Measurements from ENCODE around the gene CD109.
"Not testable (repeated sequence)": the region's sequence is repeated elsewhere in the genome, so short reads cannot be mapped to it uniquely, and the experiment has no call there.

Gene CD109

GRCh38 chr6:73797861-73798260, 101.9 kb downstream of the CD109 start:
- DNase-seq = no peak

- DNase-seq = no peak
Measured at GRCh38 chr6:73798592-73798991, 102.6 kb downstream of the CD109 start.

GRCh38 chr6:73800997-73801396, 105.0 kb downstream of the CD109 start:
- DNase-seq = no peak

DNA sequence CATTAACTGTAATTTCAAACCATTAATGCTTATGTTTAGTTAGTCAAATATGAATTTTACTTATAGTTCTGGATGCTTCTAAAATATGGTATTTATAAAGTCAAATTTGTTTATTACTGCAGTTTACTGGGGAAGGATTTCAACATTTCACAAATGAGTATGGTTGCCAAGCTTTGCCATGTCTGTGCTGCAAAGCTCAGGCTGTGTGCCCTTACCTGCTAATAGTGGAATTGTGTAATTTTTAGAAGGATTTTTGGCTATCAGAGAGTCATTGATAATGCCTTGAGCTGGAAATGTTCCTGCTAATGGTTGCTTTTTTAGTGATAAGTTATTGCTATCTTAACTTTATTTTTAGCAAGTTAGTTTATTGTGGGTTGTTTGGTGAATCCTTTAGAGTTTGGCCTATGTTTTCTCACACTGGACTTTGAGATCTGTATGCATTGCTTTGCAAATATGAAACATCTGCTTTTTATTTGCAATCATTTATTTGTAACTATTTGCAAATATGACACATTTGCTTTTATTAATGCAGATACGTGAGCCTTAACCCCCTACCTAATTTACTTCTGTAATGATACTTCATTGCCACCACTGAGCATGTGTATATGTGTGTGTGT, 105.8 kb downstream of the CD109 start:
- no peak for DNase-seq

DNA sequence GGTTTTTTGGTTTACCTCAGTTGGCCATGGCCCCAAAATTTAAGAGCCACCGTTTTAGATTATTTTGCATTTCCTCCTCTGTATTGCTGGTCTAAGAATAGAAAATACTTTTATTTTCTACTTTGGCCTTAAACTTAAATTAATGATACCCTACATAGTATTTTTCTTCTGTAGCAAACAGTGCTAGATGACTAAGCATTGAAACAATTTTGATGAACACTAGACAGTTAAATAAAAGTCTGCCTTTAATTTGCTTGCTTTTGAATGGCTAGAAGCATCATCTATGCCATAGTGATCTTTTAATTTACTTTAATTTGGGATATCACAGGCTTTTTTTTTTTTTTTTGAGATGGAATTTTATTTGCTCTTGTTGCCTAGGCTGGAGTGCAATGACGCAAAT, 106.4 kb downstream of the CD109 start:
- DNase-seq = no peak

DNA sequence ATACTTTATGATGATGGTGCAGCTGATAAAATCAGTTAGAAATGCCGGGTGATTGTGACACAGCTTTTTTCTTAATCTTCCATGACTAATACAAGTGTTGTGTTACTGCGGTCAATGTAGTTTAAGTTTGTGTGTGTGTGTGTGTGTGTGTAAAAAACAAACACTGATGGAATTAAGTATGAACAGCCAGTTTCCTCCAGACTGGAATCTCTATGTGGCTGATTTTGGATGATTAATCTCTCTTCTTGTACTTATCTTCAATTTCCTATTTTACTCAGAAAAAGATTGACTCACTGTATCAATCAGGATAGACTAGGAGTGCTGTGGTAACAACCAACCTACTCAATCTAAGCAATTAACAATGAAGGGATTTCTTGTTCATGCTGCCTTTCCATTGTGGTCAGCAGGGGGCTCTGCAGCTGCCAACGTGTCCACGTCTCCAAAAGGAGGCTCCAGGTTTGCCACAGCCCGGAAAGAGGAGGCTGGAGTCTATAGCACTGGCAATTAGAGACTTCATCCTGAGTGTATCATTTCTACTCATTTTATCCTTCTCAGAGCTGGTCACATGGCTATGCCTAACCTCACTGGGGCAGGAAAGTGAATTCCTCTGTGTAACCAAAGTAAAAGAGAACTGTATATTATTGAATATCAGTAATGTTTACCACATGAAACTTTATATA, 107.7 kb downstream of the CD109 start:
- no peak for DNase-seq

GRCh38 chr6:73805221-73805620, 109.2 kb downstream of the CD109 start:
- not testable (repeated sequence) for DNase-seq

- not testable (repeated sequence) for DNase-seq
Measured at GRCh38 chr6:73805982-73806381, 110.0 kb downstream of the CD109 start.

DNA sequence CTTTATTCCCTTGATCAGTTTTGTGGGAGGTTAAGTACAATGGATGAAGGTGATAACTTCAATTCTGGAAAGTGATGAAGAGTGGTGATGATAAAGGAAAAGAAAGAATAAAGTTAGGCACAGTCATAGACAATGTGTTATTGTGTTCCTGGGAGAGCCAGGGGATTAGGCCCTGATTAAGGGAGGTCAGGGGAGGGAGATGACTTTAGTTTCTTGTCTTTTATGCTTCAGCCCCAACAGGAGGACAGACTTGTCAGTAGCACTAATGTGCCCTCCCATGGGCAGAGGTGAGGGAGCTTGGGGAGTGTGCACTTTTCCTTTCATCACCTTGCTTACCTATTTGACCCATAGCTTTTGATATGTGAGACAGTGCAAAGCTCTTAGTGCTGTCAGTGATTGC, 115.7 kb downstream of the CD109 start:
- no peak for DNase-seq

DNA sequence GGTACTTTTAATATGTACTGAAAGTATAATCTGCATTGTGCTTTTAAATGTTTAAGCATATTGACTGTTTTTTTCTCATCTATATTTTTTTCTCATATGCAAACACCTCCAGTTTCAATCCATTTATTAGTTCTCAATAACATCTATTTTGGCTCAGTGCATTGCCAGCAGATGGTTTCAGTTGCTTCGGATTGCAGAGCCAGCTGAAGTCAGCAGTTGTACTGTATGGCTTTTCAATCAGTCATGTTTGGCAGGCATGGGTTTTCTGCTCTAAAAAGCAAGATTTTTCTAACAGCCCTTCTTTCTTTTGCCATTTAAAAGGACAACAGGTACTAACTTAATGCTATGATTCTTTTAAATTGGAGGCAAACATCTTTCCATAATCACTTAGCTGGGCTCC, 121.2 kb downstream of the CD109 start:
- DNase-seq = no peak

GRCh38 chr6:73823046-73823735, 127.2 kb downstream of the CD109 start:
- DNase-seq = no peak

- DNase-seq = no peak
Measured at GRCh38 chr6:73823832-73824231, 127.8 kb downstream of the CD109 start.

DNA sequence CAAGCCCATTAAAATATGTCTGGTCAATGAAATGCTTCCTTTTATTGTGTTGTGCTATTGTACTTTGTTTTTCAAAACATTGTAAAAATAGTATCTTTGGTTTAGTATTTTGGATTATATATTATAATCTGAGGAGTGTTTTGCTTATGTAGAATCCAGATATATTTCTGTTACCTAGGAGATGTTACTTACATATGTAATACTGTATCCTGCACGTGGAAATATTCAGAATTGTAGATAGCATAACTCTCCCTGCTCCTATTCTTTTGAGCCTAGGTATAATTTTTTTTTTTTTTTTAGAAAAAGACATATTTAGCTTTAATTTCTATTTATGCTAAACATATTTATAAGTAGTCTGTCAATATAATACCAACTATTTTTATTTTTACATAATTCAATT, 130.6 kb downstream of the CD109 start:
- DNase-seq = no peak

GRCh38 chr6:73830119-73830518, 134.1 kb downstream of the CD109 start:
- no peak for DNase-seq

GRCh38 chr6:73832313-73832712, 136.3 kb downstream of the CD109 start:
- no peak for DNase-seq

GRCh38 chr6:73844696-73845095, 148.7 kb downstream of the CD109 start:
- DNase-seq = not testable (repeated sequence)

DNA sequence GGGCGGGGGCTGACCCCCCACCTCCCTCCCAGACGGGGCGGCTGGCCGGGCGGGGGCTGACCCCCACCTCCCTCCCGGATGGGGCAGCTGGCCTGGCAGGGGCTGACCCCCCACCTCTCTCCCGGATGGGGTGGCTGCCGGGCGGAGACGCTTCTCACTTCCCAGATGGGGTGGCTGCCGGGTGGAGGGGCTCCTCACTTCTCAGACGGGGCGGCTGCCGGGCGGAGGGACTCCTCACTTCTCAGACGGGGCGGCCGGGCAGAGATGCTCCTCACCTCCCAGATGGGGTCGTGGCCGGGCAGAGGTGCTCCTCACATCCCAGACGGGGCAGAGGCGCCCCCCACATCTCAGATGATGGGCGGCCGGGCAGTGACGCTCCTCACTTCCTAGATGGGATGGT, 155.0 kb downstream of the CD109 start:
- not testable (repeated sequence) for DNase-seq

DNA sequence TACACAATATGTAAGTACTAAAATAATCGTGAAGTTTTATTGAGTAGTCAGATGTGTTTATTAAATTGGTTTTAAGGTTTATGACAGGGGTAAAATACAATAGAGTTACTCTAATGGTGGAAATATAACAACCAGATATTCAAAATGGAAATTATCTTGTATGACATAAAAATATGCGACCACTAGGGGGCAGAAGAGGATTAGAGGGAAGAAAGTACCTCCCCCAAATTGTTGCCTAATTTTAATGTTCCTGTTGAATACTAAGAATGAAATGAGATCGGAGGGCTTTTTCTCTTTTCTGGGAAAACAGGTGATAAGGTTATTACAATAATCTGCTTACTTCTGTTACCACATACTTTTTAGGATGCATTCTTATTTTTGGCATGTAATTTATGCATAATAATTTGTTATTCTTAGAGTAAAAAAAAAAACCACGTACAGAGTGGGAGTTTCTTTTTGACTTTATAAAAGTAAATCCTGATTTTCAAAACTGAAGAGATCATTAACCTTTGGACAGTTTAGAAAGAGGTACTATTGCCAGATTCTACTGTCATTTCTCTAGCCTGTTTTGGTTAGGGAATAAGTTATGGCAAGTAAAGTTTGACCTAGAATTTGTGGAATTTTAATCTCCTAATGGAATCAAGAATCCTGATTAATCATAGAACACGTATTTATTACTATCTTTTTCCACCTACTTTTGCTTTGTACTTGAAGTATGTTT, 159.2 kb downstream of the CD109 start:
- peak; percentile 13 for DNase-seq

DNA sequence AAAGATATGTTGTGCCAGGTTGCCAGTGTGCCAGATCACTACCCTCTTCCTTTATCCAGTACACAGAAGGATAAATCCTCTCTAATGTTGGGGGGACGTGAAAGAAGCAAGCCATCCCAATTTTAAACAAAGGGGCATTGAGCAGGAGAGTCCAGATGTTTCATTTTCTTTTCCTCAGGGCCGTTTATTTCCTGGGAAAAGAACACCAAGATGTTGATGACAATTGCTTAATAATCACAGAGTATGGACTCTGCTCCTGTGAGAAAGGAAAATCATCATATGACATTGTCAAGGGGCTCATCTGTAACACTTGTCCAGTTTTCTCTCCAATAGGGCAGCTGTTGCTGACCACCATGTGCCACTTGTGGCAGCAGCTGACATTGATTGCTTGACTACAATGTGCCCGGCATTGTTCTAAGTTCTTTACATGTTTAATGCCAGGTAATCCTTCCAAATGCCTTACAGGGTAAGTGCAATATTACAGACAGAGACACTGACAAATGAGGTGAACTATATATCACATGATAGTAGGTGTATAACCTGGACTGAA, 161.4 kb downstream of the CD109 start:
- no peak for DNase-seq

DNA sequence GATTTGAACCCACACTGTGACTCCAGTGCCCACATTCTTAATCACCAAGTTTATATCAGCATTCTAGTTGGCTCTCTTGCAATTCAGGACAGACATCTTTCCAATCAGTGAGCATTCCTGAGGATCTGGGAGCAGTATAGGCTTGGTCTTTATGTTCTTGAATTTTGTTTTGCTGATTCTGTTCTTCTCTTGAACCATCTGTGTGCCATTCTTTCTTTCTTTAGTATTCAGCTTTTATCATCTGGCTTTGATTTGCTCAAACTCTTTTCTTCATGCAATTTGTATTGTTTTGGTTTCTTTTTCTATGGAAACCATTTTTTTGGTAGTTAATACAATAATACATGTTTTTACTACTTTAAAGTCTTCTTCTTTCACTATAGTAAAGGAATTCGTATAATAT, 162.4 kb downstream of the CD109 start:
- no peak for DNase-seq

DNA sequence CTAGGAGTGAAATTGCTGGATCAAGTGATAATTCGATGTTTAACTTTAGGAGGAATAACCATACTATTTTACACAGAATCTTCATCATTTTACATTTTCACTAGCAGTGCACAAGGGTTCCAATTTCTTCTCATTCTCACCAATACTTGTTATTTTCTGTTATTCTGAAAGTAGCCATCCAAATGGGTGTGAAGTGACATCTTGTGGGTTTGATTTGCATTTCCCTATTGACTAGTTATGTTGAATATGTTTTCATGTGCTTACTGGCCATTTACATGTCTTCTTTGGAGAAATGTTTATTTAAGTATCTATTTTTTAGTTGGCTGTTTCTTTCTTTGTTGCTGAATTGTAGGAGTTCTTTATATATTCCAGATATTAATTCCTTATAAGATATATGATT, 164.3 kb downstream of the CD109 start:
- DNase-seq = no peak

- no peak for DNase-seq
Measured at GRCh38 chr6:73866305-73866704, 170.3 kb downstream of the CD109 start.

DNA sequence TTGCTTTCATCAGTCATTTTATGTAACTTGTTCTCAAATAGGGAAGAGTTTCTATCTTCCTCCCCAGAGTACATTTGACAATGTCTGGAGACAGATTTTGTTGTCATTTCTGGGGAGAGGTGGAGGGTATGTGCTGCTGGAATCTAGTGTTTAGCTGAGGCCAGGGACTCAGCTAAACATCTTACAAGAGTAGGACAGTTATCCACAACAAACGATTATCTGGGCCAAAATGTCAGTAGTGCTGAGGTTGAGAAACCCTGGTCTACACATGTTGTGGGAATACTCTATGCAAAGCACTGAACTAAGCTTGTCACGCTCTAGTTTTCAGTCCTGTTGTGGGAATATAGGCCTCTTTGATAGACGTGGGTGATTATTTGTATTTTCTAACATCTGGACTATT, 171.4 kb downstream of the CD109 start:
- DNase-seq = no peak

All from GF-D8 (cell line).